Measurements from ENCODE around the gene SLC22A1.

Gene SLC22A1

DNA sequence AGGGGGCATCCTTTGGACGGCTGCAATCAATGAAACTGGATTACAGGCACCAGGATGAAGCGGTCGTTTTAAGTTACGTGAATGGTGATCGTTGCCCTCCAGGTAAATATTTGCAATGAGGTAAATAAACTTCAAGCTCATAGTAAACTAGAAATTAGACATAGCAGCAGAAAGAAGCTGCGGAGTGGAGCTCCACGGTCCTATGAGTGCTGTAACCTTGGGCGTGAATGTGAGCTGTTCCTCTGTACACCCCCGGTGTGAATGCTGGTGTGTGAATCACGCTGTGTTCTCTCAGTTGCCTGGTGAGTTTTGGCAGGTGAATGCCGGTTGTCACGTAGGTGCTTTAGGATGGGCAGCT, 42.0 kb upstream of the SLC22A1 start:
- in situ Hi-C loops (cut with HindIII; ENCODE audit: low sequenced_read_pairs): no loop called here
- H3K4me3 ChIP-seq (ENCODE audit: low read depth, low read length): no peak overlapping the region
- DNase-seq (ENCODE audit: low read depth, low spot score): no peak
- TF ChIP-seq, protein P1, sequence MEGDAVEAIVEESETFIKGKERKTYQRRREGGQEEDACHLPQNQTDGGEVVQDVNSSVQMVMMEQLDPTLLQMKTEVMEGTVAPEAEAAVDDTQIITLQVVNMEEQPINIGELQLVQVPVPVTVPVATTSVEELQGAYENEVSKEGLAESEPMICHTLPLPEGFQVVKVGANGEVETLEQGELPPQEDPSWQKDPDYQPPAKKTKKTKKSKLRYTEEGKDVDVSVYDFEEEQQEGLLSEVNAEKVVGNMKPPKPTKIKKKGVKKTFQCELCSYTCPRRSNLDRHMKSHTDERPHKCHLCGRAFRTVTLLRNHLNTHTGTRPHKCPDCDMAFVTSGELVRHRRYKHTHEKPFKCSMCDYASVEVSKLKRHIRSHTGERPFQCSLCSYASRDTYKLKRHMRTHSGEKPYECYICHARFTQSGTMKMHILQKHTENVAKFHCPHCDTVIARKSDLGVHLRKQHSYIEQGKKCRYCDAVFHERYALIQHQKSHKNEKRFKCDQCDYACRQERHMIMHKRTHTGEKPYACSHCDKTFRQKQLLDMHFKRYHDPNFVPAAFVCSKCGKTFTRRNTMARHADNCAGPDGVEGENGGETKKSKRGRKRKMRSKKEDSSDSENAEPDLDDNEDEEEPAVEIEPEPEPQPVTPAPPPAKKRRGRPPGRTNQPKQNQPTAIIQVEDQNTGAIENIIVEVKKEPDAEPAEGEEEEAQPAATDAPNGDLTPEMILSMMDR (IDR thresholded peaks at IDR 0.05; ENCODE audit: low read depth, low read length): no peak

DNA sequence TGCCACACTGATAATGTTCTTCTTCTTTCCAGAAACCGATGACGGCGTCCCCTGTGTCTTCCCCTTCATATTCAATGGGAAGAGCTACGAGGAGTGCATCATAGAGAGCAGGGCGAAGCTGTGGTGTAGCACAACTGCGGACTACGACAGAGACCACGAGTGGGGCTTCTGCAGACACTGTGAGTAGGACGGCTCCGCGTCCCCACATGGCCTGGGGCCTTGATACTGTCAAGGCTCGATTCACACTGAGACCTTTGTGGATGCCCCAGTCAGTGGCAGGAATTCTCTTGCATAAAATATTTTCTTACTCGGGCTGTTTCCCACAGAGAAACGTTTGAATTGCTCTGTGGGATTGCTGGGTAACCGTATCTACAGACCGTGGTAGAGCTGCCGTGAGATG, 41.5 kb upstream of the SLC22A1 start:
- TF ChIP-seq, protein P1 (IDR thresholded peaks at IDR 0.05; ENCODE audit: low read depth, low read length): no peak
- no peak for DNase-seq (ENCODE audit: low read depth, low spot score)
- in situ Hi-C loops (cut with HindIII; ENCODE audit: low sequenced_read_pairs): no loop called here

DNA sequence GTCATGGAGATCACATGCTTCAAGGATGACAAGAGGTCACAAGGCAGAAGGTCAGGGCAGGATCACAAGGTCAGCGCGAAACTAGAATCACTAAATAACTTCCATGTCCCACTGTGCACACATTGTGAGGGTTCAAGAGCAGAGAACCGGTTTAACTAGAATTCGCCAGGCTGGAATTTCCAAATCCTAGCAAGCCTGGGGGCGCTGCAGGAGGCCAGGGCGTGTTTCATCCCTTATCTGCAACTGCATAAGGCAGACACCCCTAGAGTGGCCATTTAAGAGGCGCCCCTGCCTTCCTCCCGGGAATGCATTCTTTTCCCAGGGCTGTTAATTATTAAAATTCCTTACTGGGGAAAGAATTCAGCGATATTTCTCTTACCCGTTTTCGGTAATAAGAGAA, 40.2 kb upstream of the SLC22A1 start:
- TF ChIP-seq, protein P1 (IDR thresholded peaks at IDR 0.05; ENCODE audit: low read depth, low read length): no peak
- in situ Hi-C loops (cut with HindIII; ENCODE audit: low sequenced_read_pairs): no loop called here
- H3K4me3 ChIP-seq (ENCODE audit: low read depth, low read length): no peak overlapping the region
- no peak for DNase-seq (ENCODE audit: low read depth, low spot score)

More for the DNA sequence above, 41.5 kb upstream of the SLC22A1 start:
- H3K4me3 ChIP-seq (ENCODE audit: low read depth, low read length): no peak overlapping the region

- no peak overlapping the region for H3K4me3 ChIP-seq (ENCODE audit: low read depth, low read length)
- in situ Hi-C loops (cut with HindIII; ENCODE audit: low sequenced_read_pairs): no loop called here
- DNase-seq (ENCODE audit: low read depth, low spot score): no peak
- TF ChIP-seq, protein P1 (IDR thresholded peaks at IDR 0.05; ENCODE audit: low read depth, low read length): no peak
Measured at GRCh38 chr6:160082627-160083026, 39.0 kb upstream of the SLC22A1 start.

- H3K4me3 ChIP-seq (ENCODE audit: low read depth, low read length): no peak overlapping the region
- no peak for DNase-seq (ENCODE audit: low read depth, low spot score)
- in situ Hi-C loops (cut with HindIII; ENCODE audit: low sequenced_read_pairs): no loop called here
- TF ChIP-seq, protein P1 (IDR thresholded peaks at IDR 0.05; ENCODE audit: low read depth, low read length): no peak
Measured at GRCh38 chr6:160084198-160084776, 37.3 kb upstream of the SLC22A1 start.

DNA sequence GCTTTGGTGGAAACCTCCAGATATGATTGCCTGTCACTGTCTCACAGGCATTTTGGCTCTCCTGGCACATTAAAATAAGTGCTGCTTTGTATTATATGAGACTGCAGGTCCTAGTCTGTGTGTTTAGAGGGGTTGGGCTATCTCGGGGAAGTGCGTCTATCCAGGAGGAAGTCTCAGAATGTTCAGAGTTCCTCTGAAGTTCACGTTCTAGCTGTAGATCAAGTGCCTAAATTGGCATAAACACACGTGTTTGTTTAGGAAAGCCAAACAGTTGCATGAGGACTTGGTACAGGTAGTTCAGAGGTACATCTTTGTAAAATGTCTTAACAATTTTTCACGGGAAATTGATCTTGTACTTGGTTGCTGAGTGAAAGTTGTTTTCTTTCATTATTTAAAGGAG, 36.4 kb upstream of the SLC22A1 start:
- in situ Hi-C loops (cut with HindIII; ENCODE audit: low sequenced_read_pairs): no loop called here
- DNase-seq (ENCODE audit: low read depth, low spot score): no peak
- TF ChIP-seq, protein P1 (IDR thresholded peaks at IDR 0.05; ENCODE audit: low read depth, low read length): no peak
- H3K4me3 ChIP-seq (ENCODE audit: low read depth, low read length): no peak overlapping the region
